ENCODE measurements around the gene GABRB2.

The GABRB2 gene

DNA sequence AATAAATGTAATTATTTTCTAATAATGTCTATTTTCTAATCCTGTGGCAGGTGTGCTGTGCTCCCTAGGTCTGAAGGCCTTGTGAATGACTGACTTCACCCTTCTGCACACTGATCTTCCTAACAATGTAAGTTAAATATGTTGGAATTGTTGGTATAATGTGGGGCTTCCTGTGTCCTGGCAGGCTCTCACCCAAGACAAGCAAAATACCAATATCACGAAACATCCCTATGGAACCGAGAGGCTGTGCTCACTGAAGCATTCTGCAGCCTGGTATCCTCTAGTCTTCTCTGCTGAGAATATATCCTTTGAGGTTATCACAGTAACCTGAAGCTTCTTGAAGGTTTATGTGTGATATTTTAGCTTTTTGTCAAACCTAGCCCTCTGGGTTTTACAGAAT is 159.4 kb downstream of the GABRB2 start:
- DNase-seq (ENCODE audit: low read depth): no peak

DNA sequence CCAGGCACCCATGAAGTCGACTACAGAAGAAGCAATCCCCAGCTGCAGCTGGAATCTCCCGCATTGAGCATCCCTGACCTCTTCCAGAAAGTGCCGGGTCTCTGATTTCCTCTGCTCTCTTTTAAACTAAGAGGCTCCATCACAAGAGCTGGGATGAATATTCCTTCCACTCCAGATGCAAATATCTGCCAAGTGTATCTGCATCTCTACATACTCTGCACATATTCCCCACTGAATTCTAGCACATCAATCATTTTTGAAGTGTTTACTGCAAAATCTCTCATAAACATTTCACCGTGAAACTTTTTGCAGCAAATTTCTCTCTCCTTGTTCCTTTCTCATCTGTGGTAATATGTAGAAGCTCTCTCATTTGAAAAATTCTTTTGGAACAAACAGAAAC is 161.5 kb downstream of the GABRB2 start:
- no peak for DNase-seq (ENCODE audit: low read depth)

- DNase-seq (ENCODE audit: low read depth): no peak
Measured at GRCh38 chr5:161382685-161383084, 163.8 kb downstream of the GABRB2 start.

DNA sequence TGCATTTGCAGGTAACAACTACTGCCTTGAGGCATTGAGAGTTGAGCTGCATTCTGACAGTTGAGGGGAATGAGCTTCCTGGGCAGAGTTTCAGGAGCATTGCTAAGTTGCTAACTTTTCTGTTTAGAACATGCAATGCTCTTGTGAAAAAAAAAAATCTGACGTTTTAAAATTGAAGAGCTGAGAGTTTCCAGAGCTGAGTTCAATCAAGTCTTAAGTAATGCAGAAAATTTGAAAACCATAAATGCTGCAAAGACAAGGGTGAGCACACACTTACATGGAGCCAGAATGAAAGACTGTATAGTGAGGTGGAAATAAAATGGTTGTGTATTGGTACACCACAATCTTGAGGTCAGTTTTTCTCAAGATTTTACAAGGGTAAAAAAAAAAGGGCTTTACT is 166.0 kb downstream of the GABRB2 start:
- no peak for DNase-seq (ENCODE audit: low read depth)

DNA sequence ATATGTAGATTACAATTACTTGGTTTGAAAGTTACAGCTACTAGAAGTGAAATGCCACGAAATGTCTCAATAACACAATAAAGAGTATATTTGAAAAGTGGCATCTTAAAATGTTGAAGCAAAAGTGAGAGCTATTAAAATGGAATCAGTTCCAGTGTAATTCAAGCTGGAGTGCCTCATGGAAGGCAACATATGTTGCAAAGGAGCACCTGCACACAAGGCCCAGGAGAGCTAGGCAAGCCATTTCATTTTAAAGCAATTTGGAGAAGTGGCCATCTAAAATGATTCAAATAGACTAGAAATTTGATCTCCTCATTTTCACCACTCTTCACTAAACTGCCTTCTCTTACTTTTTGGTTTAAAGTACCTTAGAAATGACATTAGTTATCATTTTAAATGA is 167.8 kb downstream of the GABRB2 start:
- DNase-seq (ENCODE audit: low read depth): no peak

DNA sequence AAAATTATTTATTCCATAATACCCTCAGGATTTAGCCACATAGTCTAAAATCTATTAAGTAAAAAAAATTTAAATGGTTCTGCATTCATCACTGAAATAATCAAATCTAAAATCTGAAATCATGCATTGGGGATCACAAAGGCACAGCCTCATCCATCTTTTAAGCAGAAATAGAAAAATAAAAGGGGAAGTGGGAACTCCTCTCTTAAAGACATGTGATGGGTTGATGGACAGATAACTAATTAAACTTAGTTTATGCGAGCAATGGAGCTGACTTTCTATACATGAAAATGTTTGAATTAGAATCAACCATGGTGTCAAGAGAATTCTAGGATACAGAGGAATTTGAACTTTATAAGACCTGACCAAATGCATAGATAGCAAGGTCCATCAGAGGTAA is 170.5 kb downstream of the GABRB2 start:
- DNase-seq (ENCODE audit: low read depth): no peak

DNA sequence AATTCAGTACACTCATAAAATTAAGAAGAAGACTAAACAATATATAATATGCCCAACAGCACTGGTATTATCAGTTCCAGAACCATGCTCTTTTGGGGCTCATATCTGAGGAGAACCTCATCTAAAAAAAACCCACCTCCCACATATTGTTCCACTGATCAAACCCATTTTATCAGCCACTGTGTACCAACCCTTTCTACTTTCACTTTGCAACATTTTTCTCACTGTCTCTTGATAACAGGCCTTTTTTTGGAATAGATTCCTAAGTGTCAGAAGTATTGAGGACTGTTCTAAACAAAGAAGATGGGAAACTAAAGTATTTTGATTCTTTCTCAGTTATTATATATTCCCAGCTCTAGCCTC is 173.2 kb downstream of the GABRB2 start:
- DNase-seq (ENCODE audit: low read depth): no peak

- DNase-seq (ENCODE audit: low read depth): no peak
Measured at GRCh38 chr5:161372682-161373344, 173.7 kb downstream of the GABRB2 start.

- DNase-seq (ENCODE audit: low read depth): no peak
Measured at GRCh38 chr5:161369022-161369421, 177.5 kb downstream of the GABRB2 start.

DNA sequence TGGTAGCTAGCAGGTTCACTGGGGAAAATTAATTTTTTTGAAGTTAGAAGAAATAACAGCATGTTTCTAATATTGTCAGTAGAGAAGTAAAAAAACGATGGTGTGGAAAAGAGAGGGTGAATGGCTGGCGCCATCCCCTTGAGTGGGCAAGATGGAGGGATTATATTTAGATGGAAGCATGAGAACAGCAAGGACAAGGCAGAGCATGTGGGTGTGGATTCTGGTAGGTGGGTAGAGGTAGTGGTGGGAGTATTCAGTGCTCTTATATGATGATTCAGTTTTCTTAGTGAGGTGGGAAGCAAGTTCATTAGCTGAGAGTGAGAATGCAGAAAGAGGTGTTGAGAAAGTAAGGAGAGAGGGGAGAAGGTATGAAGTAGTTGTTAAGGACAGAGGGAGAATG is 188.1 kb downstream of the GABRB2 start:
- DNase-seq (ENCODE audit: low read depth): no peak

GRCh38 chr5:161344234-161344633 is 202.3 kb downstream of the GABRB2 start:
- DNase-seq (ENCODE audit: low read depth): no peak

DNA sequence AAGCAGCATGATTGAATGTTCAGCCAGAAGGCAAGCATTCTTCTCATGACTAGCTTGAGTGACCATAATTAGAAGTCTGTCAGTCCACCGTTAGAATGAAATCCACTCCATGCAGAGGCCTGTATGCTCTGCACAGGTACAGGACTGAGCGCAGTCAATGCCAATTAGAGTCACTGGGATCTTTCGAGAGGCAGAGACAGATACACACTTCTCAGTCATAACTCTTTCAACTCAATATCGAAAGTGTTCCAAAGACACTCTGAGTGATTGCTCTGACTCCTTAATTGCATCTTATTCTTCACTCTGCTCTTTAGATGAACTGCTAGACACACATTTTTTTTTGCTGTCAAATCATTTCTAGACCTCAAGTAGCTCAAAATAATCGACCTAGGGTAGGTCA is 203.6 kb downstream of the GABRB2 start:
- no peak for DNase-seq (ENCODE audit: low read depth)

GRCh38 chr5:161340012-161340411 is 206.5 kb downstream of the GABRB2 start:
- DNase-seq (ENCODE audit: low read depth): no peak

- DNase-seq (ENCODE audit: low read depth): no peak
Measured at GRCh38 chr5:161333194-161333880, 213.2 kb downstream of the GABRB2 start.

DNA sequence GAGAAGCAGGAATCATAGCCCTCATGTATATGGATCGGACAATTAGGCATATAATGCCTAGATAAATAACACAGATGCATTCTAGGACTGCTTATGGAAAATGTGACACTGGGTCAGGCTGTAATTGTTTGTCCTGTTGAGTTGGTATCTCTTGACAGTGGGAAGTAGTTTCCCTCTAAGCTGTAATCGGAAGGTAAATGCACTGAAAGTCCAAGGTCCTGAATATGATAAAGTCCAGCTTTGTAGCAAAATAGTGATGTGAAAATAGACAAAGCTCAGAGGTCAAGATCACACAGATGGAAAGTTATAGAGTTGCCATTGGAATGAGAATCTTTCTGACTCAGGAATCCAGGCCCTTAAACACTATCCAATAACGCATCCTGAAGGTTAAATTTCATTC is 214.2 kb downstream of the GABRB2 start:
- DNase-seq (ENCODE audit: low read depth): no peak

GRCh38 chr5:161314033-161314432 is 232.5 kb downstream of the GABRB2 start:
- DNase-seq (ENCODE audit: low read depth): no peak

DNA sequence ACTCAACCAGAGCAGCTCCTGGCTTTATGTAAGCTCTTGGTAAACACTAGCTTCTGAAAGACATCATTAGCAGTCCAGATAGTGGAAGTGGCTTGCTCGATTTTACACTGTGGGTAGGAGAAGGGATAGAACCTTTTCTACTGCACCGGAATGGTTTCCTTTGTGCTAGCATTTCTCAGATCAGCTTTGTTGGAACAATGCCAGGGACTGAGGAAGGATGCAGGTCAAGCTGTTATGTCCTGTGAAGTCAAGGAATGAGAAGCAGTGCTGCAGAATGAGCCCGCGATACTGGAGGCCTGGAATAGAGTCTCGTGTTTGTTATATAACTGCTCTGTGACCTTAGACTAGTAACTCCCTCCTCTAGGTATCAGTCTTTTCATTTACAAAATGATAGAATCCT is 233.6 kb downstream of the GABRB2 start:
- DNase-seq (ENCODE audit: low read depth): no peak

GRCh38 chr5:161311965-161312364 is 234.6 kb downstream of the GABRB2 start:
- DNase-seq (ENCODE audit: low read depth): no peak

GRCh38 chr5:161311146-161311708 is 235.3 kb downstream of the GABRB2 start:
- no peak for DNase-seq (ENCODE audit: low read depth)

DNA sequence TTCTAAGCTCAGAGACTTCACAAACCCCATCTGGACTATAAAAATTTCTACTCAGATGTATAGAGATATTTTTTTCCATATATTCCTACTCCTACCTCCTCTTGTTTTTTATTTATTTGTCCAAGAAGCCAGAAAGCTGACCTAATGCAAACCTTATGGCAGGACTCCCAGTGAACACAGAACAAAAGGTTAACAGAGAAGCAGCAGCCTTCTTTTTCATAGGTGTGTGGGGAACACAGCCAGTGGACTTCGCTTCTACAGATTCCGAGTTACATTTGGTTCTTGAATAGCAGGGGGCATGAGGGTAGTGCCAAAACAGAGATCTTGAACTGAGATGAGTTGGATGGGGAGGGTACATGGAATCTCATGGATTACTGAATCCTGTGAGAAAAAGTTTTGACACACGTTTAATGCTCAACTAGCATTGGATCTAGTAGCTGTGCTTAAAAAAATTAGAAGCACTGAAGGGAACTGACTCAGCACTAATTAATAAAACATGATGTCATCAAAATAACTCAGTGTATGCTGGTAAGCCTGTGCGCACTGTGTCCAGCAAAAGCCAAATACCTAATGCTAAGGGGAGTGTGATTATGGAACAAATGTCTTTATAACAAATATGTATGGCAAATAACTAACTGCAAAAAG is 240.1 kb downstream of the GABRB2 start:
- DNase-seq (ENCODE audit: low read depth): no peak

- DNase-seq (ENCODE audit: low read depth): no peak
Measured at GRCh38 chr5:161305601-161306000, 240.9 kb downstream of the GABRB2 start.

DNA sequence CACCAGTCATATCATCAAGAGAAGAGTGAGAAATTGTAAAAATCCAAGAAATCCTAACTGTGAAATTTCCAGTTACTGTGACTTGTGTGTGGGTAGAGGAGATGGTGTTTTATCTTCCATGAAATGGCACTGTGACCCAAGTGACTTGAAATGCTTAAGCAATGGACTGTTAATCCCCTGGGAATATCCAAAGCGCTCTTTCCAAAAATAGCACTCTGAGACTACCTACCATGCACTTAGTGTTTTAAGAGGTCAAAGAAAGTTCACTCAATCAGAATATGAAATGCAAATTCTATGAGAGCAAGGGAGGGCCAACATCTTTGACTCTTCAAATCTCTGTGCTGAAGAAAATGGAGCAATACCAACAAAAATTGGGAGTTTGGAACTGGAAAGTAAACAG is 244.0 kb downstream of the GABRB2 start:
- no peak for DNase-seq (ENCODE audit: low read depth)

- no peak for DNase-seq (ENCODE audit: low read depth)
Measured at GRCh38 chr5:161301586-161301985, 244.9 kb downstream of the GABRB2 start.
